HCT116 (cell line): ENCODE results near the gene TBC1D19. TPM values are rescaled to one million over a fixed set of nuclear protein-coding genes. Genes with fewer than 3 reads are reported as not detected.

ENCODE experiments used
- ATAC-seq: fragments of 200-7000 bp; cut with Tn5 transposase; 2 replicates; pipeline ENCODE4 v1.9.1; 2020; ENCODE audit warnings: mild to moderate bottlenecking, moderate library complexity
- BruUV-seq: library from RNA; stranded (reverse); fragments of 400-500 nt; replicated peaks from 2 replicates; lab custom pipeline; 2021; lab: Mats Ljungman, UMichigan
- CTCF ChIA-PET: fragments of 300-600 bp; sonication (Branson Sonifier 250); formaldehyde crosslinking; loops from one replicate; lab custom pipeline; 2021; ENCODE audit warnings: antibody characterized with exemption; lab: Charles Lee
- POLR2A ChIA-PET: fragments of 300-600, 350-600 bp; sonication (Branson Sonifier 250); formaldehyde crosslinking; loops from one replicate; lab custom pipeline; 2021; ENCODE audit warnings: antibody characterized with exemption; lab: Charles Lee
- RAD21 ChIA-PET, 2 experiments: fragments of 300-600 bp; sonication (Branson Sonifier 250); formaldehyde crosslinking; loops; one replicate each; lab custom pipeline; 2023; ENCODE audit warnings: low total read pairs in 2 of 2; ENCODE audit not compliant: uncharacterized antibody in 2 of 2, unreplicated experiment in 2 of 2, low non-redundant PET in 1 of 2; lab: Charles Lee
- DNase-seq: peaks from one replicate; pipeline ENCODE4 v3.0.0-alpha.2; 2010; ENCODE audit warnings: low read depth, low spot score
- H2AFZ ChIP-seq: fragments of 200-600 bp; shearing (Covaris generic), sonication (generic); 2 replicates; pipeline ENCODE4 v1.6.1; 2017; ENCODE audit warnings: low read depth, mixed run types, mixed read lengths, antibody characterized with exemption, low read length; ENCODE audit not compliant: poor library complexity, severe bottlenecking
- H3K27ac ChIP-seq: 2 replicates; pipeline ENCODE4 v1.5.1; 2012; ENCODE audit warnings: low read depth, low read length
- H3K27me3 ChIP-seq: fragments of 200-600 bp; sonication (generic); 2 replicates; pipeline ENCODE4 v1.6.1; 2016; ENCODE audit warnings: mixed run types, low read length, mixed read lengths; ENCODE audit not compliant: insufficient read depth
- H3K36me3 ChIP-seq, 2 experiments: fragments of 200-500 bp in 1 of 2; fragments of 200-600 bp in 1 of 2; sonication (Bioruptor generic) in 1 of 2; sonication (generic) in 1 of 2; 2 replicates each; pipeline versions ENCODE4 v1.5.1 to v1.6.1; 2014 to 2016; ENCODE audit warnings: low read length in 2 of 2, inconsistent platforms in 1 of 2, mixed read lengths in 1 of 2, mixed run types in 1 of 2; ENCODE audit not compliant: insufficient read depth in 2 of 2, control insufficient read depth in 1 of 2
- H3K4me1 ChIP-seq, 2 experiments: fragments of 200-600 bp in 1 of 2; sonication (generic) in 1 of 2; 2 replicates each; pipeline versions ENCODE4 v1.5.1 to v1.6.1; 2012 to 2017; ENCODE audit warnings: low read length in 2 of 2, inconsistent platforms in 1 of 2, mild to moderate bottlenecking in 1 of 2, mixed read lengths in 1 of 2, mixed run types in 1 of 2, moderate library complexity in 1 of 2; ENCODE audit not compliant: insufficient read depth in 2 of 2, control insufficient read depth in 1 of 2
- H3K4me2 ChIP-seq: fragments of 200-600 bp; sonication (generic); 2 replicates; pipeline ENCODE4 v1.6.1; 2017; ENCODE audit warnings: mixed run types, low read length, mixed read lengths
- H3K4me3 ChIP-seq, 2 experiments: fragments of 200-600 bp in 1 of 2; sonication (generic) in 1 of 2; replicated peaks in 1 of 2; 2 replicates each; pipeline ENCODE4 v1.5.1; 2011 to 2016; ENCODE audit warnings: low read length in 2 of 2, control low read depth in 1 of 2, low read depth in 1 of 2, mild to moderate bottlenecking in 1 of 2, mixed read lengths in 1 of 2, mixed run types in 1 of 2
- H3K79me2 ChIP-seq: fragments of 200-600 bp; sonication (generic); 2 replicates; pipeline ENCODE4 v1.6.1; 2017; ENCODE audit warnings: mild to moderate bottlenecking, mixed run types, low read length, moderate library complexity, mixed read lengths; ENCODE audit not compliant: insufficient read depth
- H3K9ac ChIP-seq: fragments of 200-600 bp; sonication (generic); 2 replicates; pipeline ENCODE4 v1.6.1; 2016; ENCODE audit warnings: low read length, mixed read lengths
- H3K9me2 ChIP-seq: fragments of 200-600 bp; sonication (generic), shearing (Covaris generic); 2 replicates; pipeline ENCODE4 v1.6.1; 2017; ENCODE audit warnings: mixed run types, mild to moderate bottlenecking, moderate library complexity; ENCODE audit not compliant: insufficient read depth
- H3K9me3 ChIP-seq, 2 experiments: fragments of 200-500 bp in 1 of 2; fragments of 200-600 bp in 1 of 2; sonication (Bioruptor generic) in 1 of 2; sonication (generic) in 1 of 2; 2 replicates each; pipeline ENCODE4 v1.6.1; 2014 to 2017; ENCODE audit warnings: low read length in 2 of 2, mixed read lengths in 2 of 2, inconsistent platforms in 1 of 2, low read depth in 1 of 2, mild to moderate bottlenecking in 1 of 2, mixed run types in 1 of 2, moderate library complexity in 1 of 2; ENCODE audit not compliant: control insufficient read depth in 1 of 2, insufficient read depth in 1 of 2
- H4K20me1 ChIP-seq: fragments of 200-600 bp; sonication (generic), shearing (Covaris generic); 2 replicates; pipeline ENCODE4 v1.6.1; 2017; ENCODE audit warnings: mixed run types, mild to moderate bottlenecking, moderate library complexity; ENCODE audit not compliant: insufficient read depth
- ATF3 ChIP-seq: IDR thresholded peaks from 2 replicates; pipeline ENCODE4 v1.6.1; 2012
- CBX3 ChIP-seq: IDR thresholded peaks from 2 replicates; pipeline ENCODE4 v1.6.1; 2012; ENCODE audit warnings: low read depth
- EZH2phosphoT487 ChIP-seq: fragments of 200-600 bp; IDR thresholded peaks from 2 replicates; pipeline ENCODE4 v1.6.1; 2018; ENCODE audit warnings: antibody characterized with exemption, borderline replicate concordance
- FOSL1 ChIP-seq: IDR thresholded peaks from 2 replicates; pipeline ENCODE4 v1.6.1; 2012; ENCODE audit warnings: low read depth
- JUND ChIP-seq: IDR thresholded peaks from 2 replicates; pipeline ENCODE4 v1.6.1; 2012
- MAX ChIP-seq: IDR thresholded peaks from 2 replicates; pipeline ENCODE4 v1.6.1; 2012
- POLR2A ChIP-seq: IDR thresholded peaks from 2 replicates; pipeline ENCODE4 v1.7.0; 2011; ENCODE audit warnings: borderline replicate concordance; ENCODE audit not compliant: insufficient read depth, insufficient read length; ENCODE audit errors: extremely low read depth
- POLR2AphosphoS5 ChIP-seq: IDR thresholded peaks from 2 replicates; pipeline ENCODE4 v1.6.1; 2011; ENCODE audit warnings: mild to moderate bottlenecking, low read depth, low read length, moderate library complexity
- RAD21 ChIP-seq: IDR thresholded peaks from 2 replicates; pipeline ENCODE4 v1.6.1; 2012; ENCODE audit warnings: low read depth, mild to moderate bottlenecking
- REST ChIP-seq: IDR thresholded peaks from 2 replicates; pipeline ENCODE4 v1.6.1; 2012; ENCODE audit warnings: low read depth
- SIN3A ChIP-seq: IDR thresholded peaks from 2 replicates; pipeline ENCODE4 v1.6.1; 2012; ENCODE audit warnings: low read depth
- SP1 ChIP-seq: IDR thresholded peaks from 2 replicates; pipeline ENCODE4 v1.6.1; 2012; ENCODE audit warnings: low read depth
- SRF ChIP-seq: IDR thresholded peaks from 2 replicates; pipeline ENCODE4 v1.6.1; 2012; ENCODE audit warnings: low read depth
- YY1 ChIP-seq: IDR thresholded peaks from 2 replicates; pipeline ENCODE4 v1.6.1; 2011; ENCODE audit warnings: low read length, low read depth, moderate library complexity, mild to moderate bottlenecking; ENCODE audit not compliant: insufficient replicate concordance; ENCODE audit errors: extremely low read depth
- ZBTB33 ChIP-seq: IDR thresholded peaks from 2 replicates; pipeline ENCODE4 v1.6.1; 2011; ENCODE audit warnings: mild to moderate bottlenecking, low read length, moderate library complexity; ENCODE audit not compliant: insufficient replicate concordance; ENCODE audit errors: extremely low read depth
- ZFX ChIP-seq: fragments of 450-650 bp; IDR thresholded peaks from 2 replicates; pipeline ENCODE4 v1.6.1; 2017
- intact Hi-C: fragments of 100-400 bp; cut with micrococcal nuclease; formaldehyde crosslinking; loops from 2 replicates; pipeline ENCODE4 v1.10.0; 2022
- total RNA-seq: library from RNA; stranded (reverse); gene quantifications from one replicate; pipeline ENCODE4 v1.2.1, GENCODE V29; 2021; ENCODE audit not compliant: unreplicated experiment

The TBC1D19 gene
- total RNA-seq, 1 experiment from 2014 or later: 25.4 TPM

GRCh38 chr4:26765515-26765914 is 181.6 kb downstream of the TBC1D19 start:
- H3K27ac ChIP-seq: no peak overlapping the region
- ChIA-PET POLR2A (no interaction called here), RAD21 (no interaction called here), CTCF (no interaction called here)
- no peaks in the 10 kb centered on the region for H3K79me2 ChIP-seq
- H3K9ac ChIP-seq: no peak overlapping the region
- no peak for DNase-seq
- H3K27me3 ChIP-seq: no peaks in the 10 kb centered on the region
- H3K9me2 ChIP-seq: no peaks in the 10 kb centered on the region
- no peaks in the 10 kb centered on the region for H4K20me1 ChIP-seq
- no peak overlapping the region for H3K4me3 ChIP-seq
- no peak for ATAC-seq
- no peak overlapping the region for H3K4me2 ChIP-seq
- peaks cover 0 to 4% of the 10 kb centered on the region in 2 experiments; a peak in 1 of 4 replicates for H3K36me3 ChIP-seq
- no peaks in the 10 kb centered on the region for H3K9me3 ChIP-seq
- peaks cover 0 to 10% of the 10 kb centered on the region in 2 experiments; a peak in 1 of 4 replicates for H3K4me1 ChIP-seq
- H2AFZ ChIP-seq: no peak overlapping the region
- no TSS peak for BruUV-seq
- TF ChIP-seq CBX3 (no peak), POLR2AphosphoS5 (no peak), MAX (no peak), EZH2phosphoT487 (no peak), FOSL1 (no peak), ZFX (no peak), SIN3A (no peak), ATF3 (no peak), YY1 (no peak), RAD21 (no peak), SP1 (no peak)
- intact Hi-C loops: no loop called here

- no TSS peak for BruUV-seq
- POLR2A ChIA-PET: no interaction called here
- CTCF ChIA-PET: no interaction called here
- no peak for TF ChIP-seq POLR2A
- TF ChIP-seq SIN3A: no peak
- TF ChIP-seq JUND: no peak
- no peak for TF ChIP-seq REST
- TF ChIP-seq ATF3: no peak
- TF ChIP-seq ZFX: no peak
- TF ChIP-seq SRF: no peak
- no peak for TF ChIP-seq ZBTB33
- no peak for TF ChIP-seq CBX3
- no peak for TF ChIP-seq EZH2phosphoT487
- no peak for TF ChIP-seq MAX
These were observed 182.3 kb downstream of the TBC1D19 start for GRCh38 chr4:26766141-26766540.

More at GRCh38 chr4:26766141-26766540, 182.3 kb downstream of the TBC1D19 start:
- H3K27me3 ChIP-seq: no peaks in the 10 kb centered on the region
- ATAC-seq (no peak), DNase-seq (no peak)
- intact Hi-C loops: no loop called here
- H3K36me3 ChIP-seq: peaks cover 0 to 4% of the 10 kb centered on the region in 2 experiments; a peak in 1 of 4 replicates
- no peak overlapping the region for H3K4me2 ChIP-seq
- H2AFZ ChIP-seq: no peak overlapping the region
- no peaks in the 10 kb centered on the region for H3K9me3 ChIP-seq
- H3K9me2 ChIP-seq: no peaks in the 10 kb centered on the region
- H3K79me2 ChIP-seq: no peaks in the 10 kb centered on the region
- H3K9ac ChIP-seq: no peak overlapping the region
- no peak overlapping the region for H3K27ac ChIP-seq
- RAD21 ChIA-PET: no interaction called here
- peaks cover 0 to 10% of the 10 kb centered on the region in 2 experiments; a peak in 1 of 4 replicates for H3K4me1 ChIP-seq
- H3K4me3 ChIP-seq: no peak overlapping the region
- no peaks in the 10 kb centered on the region for H4K20me1 ChIP-seq
